Kidney glomerular epithelial cell (primary cell): ENCODE measurements around the gene BRPF1.

Source experiments
- DNase-seq: peaks from one replicate; lab custom pipeline; 2025; lab: John Stamatoyannopoulos, UW

BRPF1 gene

GRCh38 chr3:9703736-9704346 is 27.7 kb upstream of the BRPF1 start, which contains the start of gene CPNE9:
TSS of gene CPNE9 (plus strand) at chr3:9703833. CDS start at chr3:9703997, 164 bp downstream.
- no peak for DNase-seq

GRCh38 chr3:9704347-9705322 is 26.9 kb upstream of the BRPF1 start:
- no peak for DNase-seq

DNA sequence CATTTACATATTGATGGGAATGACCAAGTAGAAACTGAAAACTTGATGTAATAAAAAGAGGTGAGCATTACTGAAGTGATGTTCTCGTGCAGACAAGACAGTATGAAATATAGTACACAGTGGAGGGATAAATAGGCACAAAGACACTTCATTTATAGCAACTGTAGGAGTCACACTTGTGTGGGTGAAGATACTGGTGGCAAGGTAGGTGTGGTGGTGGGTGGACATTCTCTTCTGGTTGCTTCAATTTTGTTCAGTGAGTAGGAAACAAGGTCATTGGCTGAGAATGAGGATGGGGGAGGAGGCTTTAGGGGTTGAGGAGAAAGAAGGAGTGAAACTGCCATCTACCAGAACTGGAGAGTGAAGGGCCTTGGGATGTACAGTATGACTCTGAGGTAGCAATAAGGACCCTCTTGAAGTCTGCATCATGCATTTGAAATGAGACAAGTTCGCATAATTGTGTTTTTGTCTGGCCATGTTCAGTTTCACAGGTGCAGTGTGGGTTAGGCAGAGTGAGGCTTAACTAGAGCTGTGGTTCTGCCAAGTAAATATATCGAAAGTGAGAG is 21.3 kb upstream of the BRPF1 start:
- DNase-seq, result no peak

- DNase-seq, result no peak
Measured at GRCh38 chr3:9712415-9712814, 19.1 kb upstream of the BRPF1 start.

DNA sequence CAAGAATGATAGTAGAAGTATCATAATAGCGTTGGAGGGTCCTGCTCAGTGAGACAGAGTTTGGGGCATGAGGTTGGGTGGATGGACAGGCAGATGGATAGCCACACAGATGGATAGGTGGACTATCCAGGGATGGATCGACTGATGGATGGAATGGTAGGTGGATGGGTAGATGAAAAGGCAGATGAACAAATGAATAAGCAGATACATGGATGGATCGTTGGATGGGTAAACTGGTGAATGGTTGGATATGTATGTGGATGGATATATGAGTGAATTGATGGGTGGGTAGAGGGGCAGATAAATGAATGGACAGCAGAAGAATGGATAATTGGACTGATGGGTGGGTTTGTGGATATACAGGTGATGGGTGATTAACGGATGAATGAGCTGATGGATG is 18.4 kb upstream of the BRPF1 start:
- DNase-seq, result no peak

GRCh38 chr3:9715136-9715535 is 16.4 kb upstream of the BRPF1 start:
- DNase-seq, result no peak

DNA sequence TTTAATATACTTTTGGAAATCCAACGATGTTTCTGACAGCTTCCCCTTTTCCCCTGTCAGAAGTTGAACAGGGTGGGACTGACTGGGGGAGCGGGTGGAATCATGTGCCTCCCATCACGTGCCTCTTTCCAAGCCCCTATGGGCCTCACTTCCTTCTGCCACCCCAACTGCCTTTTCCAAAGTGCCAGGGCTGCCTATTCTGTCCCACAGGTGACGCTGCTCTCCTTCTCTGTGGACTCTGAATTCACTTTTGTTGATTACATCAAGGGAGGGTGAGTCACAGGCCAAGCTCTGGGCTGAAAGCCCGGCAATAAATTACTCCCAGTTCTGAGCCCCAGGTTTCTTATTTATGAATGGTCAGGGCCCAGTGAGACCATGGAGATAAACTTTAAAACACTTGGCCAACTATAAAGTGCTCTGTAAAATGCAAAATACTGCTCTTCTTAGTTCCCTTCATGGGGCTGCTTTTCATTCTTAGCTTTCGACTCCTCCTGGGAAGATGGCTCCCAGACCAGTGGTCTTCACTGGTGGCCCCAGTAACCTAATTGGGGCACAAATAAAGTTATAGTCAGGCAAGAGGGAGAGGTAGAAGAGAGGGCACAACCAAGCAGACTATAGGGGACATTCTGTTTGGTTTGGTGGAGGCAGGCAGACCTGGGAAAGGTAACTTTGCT is 15.6 kb upstream of the BRPF1 start:
- peak; percentile 81 for DNase-seq

DNA sequence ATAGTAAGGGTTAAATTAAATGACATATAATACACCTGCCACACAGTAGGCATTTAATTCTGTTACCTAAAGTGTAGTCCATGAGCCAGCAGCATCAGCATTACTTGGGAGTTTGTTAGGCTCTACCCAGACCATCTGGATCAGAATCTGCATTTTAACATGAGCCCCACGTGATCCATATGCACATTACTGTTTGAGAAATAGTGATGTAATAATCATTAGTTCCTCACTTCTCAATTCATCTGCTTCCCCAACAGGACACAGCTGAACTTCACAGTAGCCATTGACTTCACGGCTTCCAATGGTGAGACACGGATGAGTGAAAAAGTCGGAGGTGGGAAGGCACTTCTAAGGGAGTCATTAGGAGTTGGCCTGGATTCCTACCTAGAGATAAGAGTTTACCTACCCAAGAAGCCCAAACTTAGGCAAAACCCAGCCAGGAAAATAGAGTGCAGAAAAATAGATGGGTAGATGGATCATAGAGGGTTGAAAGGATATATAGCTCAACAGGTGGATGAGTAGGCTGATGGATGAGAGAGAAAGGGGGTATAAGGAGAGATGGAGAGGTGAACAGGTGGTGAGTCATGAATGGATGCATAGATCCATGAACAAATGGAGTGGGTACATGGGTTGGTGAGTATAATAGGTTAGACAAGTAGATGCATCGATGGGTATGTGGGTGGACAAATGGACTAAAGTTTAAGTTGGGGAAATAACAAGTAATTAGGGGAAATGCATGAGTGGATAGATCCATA is 14.6 kb upstream of the BRPF1 start:
- DNase-seq, result no peak

DNA sequence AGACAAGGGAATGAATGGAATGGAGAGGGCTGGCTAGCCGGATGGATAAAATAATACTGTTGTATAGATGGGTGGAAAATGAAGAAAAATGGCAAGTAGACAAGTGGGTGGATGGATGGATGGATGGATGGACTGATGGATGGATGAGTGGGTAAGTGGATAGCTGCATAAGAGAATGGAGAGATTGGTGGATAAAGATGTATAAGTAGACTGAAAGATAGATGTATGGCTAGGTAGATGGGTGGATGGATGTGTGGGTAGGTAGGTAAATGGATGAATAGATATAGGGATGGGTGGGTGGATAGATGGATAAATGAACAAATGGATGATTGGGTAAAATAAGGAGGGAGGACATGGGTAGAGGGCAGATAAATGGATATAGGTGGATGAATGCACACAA is 14.0 kb upstream of the BRPF1 start:
- DNase-seq, result no peak

GRCh38 chr3:9718118-9718517 is 13.4 kb upstream of the BRPF1 start:
- DNase-seq, result no peak

DNA sequence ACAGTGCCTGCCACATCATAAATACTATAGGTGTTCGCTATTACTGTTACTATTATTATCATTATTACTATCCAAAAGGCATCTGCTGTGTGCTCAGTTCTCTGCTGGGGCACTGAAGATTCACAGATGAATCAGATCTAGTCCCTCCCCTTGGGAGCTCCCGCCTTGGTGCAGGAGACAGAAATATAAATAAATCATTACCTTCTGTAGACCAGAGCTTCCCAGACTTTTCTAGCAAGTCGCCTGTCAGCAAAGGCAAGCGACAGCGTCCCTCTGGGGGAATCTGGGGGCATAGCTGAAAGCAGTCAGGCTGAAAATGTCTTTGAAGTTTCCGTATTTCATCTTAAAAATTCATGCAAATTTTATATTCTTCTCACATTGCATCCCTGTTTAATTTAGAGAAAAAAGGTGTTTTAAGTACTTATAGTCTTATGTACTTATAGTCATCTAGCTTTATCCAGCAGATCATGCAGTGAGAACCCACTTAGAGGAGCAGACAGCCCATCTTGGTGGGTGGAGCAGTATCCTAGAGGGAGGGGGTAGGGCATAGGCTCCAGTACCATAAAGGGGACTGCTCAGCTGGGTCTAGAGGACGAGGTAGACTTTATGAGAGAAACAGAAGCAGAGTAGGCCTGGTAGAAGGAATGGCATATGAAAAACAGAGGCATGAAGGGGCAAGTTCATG is 10.4 kb upstream of the BRPF1 start:
- peak; percentile 19 for DNase-seq

DNA sequence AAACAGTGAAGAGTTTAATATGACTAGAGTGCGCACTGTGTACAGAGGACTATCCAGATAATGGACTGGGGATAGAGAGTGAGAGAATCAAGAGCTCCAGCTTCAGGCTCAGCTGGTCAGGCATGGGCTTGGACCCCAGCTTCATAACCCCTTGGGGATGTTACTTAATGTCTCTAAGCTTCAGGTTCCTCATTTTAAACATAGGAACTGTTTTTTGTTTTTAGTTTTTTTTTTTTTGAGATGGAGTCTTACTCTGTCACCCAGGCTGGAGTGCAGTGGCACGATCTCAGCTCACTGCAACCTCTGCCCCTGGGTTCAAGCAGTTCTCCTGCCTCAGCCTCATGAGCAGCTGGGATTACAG is 9.9 kb upstream of the BRPF1 start:
- DNase-seq, result no peak

- DNase-seq, result no peak
Measured at GRCh38 chr3:9725775-9726515, 5.6 kb upstream of the BRPF1 start.

- no peak for DNase-seq
Measured at GRCh38 chr3:9727041-9727595, 4.4 kb upstream of the BRPF1 start.

- DNase-seq, result no peak
Measured at GRCh38 chr3:9727743-9728142, 3.8 kb upstream of the BRPF1 start.

DNA sequence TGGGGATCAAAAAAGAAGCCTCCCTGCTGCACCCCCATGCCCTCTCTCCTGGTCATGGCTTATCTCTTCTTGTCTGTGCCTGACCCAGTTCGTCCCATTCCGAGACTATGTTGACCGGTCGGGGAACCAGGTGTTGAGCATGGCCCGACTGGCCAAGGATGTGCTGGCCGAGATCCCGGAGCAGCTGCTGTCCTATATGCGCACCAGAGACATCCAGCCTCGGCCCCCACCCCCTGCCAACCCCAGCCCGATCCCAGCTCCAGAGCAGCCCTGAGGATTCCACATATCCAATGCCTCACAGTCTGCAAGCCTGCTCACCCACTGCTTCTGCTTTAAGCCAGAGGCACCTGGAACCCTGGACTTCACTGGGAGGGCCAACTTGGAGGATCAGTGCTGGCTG is 2.1 kb upstream of the BRPF1 start:
- DNase-seq, result no peak

DNA sequence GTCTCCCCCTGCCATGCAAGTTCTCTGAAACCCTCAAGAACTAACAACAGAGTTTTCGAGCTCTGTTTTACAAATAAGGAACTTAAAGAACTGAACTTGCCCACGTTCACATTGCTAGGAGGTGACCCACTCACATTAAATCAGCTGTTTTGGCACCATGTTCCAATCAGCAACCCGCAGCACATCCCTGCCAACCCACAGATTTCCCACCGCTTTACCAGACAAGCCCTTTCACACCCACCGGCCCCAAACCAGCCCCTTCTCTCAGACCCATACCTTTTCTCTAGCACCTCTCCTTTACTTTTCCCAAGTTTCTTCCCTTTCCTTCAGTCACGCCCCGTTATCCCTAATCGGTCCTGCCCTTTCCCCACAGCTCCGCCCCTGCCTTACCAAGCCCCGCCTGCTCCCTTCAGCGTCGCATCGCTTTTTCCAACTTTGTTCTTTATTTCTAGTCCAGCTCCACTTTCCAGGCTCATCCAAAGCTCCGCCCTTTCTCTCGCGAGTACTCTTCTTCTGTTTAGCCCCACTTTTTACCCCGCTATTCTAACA is 804 bp upstream of the BRPF1 start:
- peak; percentile 95 for DNase-seq

DNA sequence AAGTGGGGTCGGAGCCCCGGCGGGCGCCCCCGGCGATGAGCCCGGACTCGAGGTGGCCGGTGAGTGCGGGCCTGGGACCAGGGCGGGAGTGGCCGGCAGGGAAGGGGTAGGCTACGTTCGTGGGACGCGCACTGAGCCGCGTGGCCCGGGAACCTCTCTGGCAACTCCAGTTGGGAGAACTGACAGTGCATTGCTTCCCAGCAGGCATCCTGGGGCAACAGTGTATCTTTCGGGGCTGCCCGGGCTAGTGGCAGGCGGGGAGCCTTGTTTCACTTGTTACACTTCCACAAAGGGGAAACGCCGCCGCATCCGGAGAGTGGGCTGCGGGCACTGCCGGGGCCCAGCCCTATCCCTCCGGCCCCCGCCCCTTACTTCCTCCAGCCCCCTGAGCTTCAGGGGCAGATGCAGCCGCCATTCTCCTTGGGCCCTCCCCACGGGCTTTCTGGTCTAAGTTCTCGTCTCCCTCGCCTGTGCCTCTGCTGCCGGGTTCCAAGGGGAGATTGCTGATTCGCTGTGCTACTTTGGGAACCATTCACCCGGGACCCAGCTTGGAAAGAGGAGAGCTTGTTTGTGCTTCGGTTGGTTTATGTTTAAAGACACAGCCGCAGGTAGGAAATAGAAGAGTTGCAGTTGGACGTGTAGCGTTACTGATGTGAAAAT is 675 bp downstream of the BRPF1 start:
- DNase-seq, result no peak

DNA sequence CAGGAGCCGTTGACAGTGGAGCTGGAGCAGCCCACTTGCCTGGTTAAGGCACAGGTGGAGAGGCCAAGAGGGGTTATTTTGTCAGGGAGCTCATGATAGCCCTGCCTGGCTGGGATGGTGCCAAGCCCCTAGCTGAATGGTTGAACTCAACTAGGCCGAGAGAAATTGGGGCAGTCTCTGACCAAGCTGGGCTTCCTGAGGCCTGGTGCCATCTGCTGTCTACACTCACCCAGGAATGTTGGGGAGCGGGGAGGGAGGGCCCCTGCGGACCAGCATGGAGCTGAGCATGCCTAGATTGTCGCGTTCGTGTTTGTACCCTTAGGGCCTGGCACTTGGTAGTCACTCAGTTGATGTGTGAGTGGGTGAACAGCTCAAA is 1.2 kb downstream of the BRPF1 start:
- DNase-seq, result no peak
